IPS DF 4.7 (cell line): ENCODE data around the gene PAQR9.
"Not testable (repeated sequence)": the region's sequence is repeated elsewhere in the genome, so short reads cannot be mapped to it uniquely, and the experiment has no call there.

Source experiments
- DNase-seq: peaks from one replicate; pipeline ENCODE4 v3.0.0-alpha.2; 2013; ENCODE audit warnings: low spot score; ENCODE audit errors: extremely low read depth

PAQR9 gene, protein sequence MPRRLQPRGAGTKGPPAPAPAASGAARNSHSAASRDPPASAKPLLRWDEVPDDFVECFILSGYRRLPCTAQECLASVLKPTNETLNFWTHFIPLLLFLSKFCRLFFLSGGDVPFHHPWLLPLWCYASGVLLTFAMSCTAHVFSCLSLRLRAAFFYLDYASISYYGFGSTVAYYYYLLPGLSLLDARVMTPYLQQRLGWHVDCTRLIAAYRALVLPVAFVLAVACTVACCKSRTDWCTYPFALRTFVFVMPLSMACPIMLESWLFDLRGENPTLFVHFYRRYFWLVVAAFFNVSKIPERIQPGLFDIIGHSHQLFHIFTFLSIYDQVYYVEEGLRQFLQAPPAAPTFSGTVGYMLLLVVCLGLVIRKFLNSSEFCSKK

DNA sequence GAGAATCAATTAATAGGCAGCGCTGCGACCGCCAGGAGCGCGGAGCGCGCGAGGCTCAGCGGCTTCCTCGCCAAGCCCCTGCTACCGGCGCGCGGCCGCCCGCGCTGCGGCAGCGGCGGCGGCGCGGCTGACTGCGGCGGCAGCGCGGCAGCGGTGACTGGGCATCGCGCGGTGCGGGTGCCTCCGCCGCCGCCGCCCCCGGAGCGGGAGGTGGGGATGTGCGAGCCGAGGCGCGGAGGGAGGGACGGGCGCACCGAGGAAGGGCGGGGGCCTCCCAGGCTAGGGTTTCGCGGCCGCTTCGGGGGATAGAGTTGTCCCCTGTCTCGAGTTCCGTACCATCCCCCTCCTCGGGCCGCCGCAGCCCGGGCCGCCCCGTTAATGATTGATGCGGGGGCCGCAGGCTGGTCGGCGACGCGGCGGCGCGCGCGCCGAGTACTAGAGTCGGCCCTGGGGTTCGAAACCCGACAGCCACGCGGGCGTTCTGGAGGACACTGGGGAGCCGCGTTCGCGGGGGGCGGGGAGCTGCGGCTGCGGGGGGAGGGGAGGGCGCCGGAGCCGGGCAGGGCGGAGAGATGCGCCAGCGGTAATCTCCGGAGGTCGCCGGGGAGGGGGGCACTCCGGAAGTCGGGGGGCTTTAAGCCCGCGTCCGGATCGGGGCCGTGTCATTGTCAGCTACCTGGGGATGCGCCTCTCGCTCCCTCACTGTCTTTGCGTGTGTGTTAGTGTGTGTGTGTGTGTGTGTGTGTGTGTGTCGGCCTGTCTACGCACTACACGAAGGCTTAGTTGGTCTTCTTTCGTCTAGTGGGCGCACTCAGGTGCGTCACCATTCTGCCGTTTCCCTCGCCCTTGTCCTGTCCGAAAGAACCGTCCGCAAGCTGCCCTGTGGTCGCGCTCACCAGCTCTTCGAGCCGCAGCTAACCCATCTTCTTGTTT lies at the start of gene PAQR9:
Gene PAQR9 (minus strand): TSS at position 159 of the 933 bp plus-strand sequence. CDS start 338 bp downstream, outside the sequence.
- no peak for DNase-seq

DNA sequence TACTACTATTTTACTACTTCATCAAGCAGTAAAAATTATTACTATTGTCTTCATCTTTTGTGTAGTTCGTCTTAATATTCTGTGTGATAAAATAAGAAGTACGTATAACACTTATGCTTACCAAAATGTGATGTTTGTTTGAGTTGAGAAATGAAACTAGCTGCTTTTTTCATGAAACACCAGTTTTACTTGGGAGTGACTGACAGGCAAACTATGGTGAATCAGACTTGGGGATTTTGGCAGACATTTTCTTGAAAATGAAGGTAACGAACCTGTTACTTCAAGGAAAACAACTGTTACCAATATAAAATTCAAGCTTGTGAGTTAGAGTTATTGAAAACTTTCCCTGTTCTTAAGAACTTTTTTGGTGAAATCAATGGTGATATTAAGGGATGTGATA lies 48.2 kb upstream of the PAQR9 start:
- DNase-seq, result no peak

DNA sequence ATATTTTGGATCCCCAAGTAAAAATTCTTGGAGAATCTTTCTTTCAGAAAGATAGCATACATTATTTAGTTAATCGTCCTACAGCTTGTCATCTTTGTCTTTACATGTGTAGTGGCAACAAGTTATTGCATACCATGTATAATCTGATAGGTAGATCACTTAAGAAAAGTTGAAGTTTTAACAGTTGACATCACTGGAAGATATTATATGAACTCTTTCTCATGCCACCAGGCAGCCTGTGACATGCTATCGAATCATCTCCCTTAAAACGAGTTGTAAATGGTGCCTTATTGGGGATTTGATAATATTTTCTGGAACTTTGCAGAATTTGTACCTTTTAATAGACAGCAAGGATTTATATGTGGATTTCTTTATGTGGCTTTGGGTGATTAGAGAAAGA lies 46.5 kb upstream of the PAQR9 start:
- DNase-seq, result no peak

DNA sequence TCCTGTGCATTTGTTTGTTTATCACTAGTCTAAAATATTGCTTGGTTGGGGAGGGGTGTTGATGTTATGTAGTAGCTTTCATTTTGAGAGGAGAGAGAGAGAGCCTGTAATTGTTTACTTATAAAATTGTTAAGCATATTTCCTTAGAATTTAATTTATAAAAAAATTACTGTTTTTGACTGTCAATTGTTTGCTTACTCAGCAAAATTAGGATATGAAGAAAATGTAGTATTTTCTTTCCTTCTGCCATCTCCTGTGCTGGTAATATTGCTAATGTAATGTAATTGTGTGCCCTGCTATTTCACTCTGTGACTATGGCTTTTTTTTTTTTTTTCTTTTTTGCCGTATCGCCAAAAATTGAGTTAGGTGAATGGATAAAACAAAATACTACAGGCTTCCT lies 41.3 kb upstream of the PAQR9 start:
- no peak for DNase-seq

DNA sequence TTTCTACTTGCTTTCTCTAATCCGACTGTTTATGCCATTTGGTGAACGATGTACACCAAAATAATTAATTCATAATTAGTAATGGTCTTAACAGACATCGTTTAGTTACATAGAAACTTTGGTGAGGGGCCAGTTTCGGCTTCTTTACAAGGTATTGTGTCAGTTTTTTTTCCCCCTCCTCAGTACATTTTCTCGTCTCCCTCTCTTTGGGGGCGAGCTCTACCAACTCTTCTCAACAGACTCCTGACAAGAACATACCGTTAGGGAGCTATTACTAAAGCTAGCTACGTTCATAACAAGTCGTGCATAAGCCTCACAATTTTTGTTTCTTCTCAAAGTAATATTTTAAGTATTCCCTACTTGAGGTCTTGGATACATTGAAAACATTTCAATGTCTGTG lies 39.3 kb upstream of the PAQR9 start:
- DNase-seq, result no peak

DNA sequence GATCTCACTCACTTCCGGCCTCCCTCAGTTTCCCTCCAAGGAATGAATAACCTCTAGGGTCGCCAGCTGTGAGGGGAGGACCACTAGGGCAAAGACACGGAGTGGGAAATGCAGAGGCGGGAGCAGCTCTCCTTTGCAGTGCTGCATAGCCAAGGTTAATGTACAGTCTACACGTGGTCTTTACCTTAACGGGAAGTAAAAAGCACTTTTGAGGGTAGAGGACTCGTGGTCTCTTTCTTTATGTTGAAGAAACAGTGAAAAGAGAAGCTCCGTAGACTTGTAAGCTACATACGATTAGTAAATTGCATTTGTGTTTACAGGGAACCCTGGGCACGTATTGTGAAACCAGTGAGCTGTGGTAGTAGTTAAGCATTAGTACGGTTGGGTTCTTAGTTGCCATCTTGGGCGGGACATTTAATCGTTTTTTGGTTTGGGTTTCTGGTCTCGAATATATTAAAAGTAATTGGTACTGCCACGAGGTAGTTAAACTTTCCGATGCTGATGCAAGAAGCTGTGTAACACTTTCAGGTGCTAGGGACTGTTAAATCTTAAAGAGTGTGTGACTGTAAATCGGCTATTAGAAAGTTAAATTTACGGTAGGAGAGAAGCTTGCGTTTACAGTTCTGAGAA lies 38.7 kb upstream of the PAQR9 start:
- no peak for DNase-seq

DNA sequence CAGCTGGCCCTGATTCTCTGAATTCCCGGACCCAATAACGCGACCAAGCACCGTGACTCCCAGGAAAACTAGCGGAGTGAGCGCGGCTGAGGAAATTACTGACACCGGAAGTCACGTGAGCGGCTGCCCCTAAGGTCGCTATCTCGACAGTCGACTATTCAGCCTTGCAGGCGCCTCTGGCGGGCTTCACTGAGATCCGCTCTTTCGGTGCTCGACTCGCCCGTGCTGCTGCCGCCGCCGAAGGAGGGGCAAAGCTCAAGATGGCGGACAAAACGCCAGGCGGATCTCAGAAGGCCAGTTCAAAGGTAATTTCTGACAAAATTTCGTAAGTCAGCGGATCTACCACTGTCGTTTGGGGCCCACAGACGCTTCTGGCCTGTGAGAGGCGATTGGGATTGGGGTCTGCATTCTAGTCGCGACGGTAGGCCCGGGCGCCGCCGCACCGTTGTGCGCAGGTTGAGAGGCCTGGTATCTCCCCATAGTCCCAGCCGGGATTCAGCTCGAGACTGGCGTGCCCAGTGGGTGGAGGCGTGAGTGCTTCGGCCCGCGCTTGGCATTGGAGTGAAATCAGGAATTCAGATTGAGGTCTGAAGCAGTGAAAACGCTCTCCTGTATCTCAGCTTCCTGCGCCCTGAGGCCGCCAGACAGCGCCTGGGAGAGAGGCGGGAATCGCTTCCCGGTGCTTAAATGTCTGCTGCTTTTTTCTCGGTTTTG lies 38.1 kb upstream of the PAQR9 start, which contains the start of gene U2SURP:
Gene U2SURP (plus strand): TSS at position 202 of the 714 bp plus-strand sequence. CDS start 59 bp downstream, at position 261.
- peak; percentile 95 for DNase-seq

DNA sequence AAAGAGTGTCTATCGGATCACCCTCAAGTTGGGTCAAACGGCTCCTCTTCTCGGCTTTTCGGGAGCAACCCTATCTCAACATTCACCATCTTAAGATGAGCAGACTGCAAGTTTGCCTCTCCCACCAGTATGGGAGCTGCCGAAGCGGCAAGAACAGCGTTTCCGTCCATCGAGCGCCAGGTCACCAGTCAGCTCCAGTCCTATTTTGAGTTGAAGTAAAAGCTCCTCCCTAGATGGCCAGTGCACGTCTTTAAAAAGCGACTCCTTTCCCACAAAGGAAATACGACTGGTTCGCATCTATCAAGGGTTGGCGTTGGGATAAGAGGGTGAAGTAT lies 37.5 kb upstream of the PAQR9 start:
- no peak for DNase-seq

DNA sequence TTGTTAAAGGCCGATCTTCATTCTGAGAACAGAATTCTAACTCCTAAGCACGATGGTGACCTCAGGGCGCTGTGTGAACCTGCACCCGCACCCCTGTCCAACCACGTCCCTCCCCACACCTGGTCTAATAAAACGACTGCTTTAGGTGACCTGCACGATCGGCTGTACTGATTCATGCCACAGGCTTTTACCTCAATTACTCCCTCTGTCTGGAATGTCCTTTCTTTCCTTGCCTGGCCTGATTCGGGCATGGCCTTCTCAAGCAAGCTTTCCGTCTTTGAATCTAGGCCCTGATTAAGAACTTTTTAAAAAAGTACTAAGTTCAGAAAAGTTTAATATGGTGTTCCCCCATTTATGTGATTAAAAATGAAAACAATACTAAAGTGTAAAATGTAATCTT lies 37.1 kb upstream of the PAQR9 start:
- DNase-seq, result no peak

DNA sequence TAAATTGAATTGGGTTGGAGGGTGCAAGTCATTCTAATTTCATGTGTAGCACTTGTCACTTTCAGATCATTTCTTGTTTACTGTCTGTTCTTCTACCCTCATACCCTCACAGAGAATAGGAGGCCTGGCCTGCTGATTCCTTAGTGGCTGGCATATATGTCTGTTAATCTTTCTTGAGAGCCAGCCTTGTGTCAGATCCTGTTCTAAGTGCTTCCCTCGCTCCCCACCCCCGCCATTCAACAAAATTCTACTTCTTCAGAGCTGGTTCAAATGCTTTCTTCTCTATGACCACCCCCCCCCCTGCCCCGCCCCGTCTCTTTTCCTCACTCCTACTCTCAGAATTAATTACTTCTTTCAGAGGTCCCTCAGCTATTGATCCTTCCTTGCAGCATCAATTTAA lies 36.4 kb upstream of the PAQR9 start:
- no peak for DNase-seq

DNA sequence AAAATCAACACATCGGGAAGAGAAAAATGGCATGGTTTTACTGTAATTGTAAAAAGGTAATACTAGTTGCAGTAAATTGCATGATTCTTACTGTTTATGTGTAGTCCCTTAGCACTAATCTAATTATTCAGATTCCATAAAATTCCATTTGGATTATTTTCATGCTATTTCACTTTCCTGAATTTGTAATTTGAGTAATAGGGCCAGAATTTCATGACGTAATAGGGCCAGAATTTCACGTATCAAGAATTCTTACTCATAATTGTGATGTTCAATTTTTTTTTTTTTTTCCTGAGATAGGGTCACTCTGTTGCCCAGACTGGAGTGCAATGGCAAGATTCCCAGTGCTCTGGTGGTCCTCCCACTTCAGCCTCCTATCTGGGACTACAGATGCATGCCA lies 35.0 kb upstream of the PAQR9 start:
- DNase-seq, result no peak

DNA sequence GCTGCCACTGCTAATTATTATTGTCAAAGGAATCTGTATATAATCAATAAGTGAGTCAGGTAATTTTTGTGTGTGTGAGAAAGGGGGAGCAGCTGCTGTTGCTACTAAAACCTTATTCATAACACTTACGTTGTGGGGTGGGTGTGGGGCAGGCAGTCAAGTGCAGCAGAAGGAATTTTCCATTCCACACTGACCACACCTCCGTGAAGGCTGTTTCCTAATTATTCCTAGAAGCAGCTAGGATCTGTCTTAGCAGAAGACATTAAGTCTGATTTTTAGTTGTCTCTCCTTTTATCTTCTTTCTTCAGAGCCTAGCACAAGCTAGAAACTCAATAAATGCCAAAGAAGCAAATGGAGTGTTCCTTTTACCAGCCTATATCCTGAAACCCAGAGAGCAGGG lies 33.9 kb upstream of the PAQR9 start:
- DNase-seq, result no peak

DNA sequence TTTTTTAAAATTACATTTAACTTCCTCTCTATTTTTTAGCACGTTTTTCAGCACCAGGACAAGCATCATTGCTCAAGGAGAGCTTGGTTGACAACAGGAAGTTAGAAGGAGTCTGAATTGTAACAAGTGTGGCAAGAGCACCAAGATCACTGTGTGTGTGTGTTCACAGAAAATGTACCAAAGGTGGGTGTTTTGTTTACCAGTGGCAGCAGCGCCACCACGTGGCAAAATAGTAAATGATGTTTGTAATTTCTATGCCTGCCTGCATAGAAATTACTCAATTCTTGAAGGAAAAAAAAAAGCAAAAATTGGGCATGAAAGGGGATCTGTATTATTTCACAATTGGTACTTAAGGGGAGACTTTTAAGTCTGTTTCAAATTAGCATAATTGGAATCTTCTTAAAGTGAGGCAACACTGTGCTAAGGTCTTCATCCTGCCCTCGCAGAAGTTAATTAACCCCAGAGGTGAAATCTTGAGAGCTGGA lies 30.5 kb upstream of the PAQR9 start:
- no peak for DNase-seq

DNA sequence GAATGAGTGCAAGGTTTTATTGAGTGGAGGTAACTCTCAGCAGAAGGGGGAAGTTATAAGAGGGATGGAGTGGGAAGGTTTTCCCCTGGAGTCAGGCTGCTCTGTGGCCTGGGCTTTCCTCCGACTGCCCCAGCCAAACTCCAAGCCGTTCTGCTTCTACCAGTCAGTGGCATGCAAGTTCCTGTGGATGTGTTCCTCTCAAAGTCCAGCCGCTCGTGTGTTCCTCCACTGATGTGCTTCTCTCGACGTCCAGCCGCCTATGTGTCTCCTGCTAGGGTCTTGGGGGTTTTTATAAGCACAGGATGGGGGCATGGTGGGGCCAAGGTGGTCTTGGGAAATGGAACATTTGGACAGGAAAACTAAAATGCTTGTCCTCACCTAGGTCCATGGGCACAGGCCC lies 28.8 kb upstream of the PAQR9 start:
- no peak for DNase-seq

DNA sequence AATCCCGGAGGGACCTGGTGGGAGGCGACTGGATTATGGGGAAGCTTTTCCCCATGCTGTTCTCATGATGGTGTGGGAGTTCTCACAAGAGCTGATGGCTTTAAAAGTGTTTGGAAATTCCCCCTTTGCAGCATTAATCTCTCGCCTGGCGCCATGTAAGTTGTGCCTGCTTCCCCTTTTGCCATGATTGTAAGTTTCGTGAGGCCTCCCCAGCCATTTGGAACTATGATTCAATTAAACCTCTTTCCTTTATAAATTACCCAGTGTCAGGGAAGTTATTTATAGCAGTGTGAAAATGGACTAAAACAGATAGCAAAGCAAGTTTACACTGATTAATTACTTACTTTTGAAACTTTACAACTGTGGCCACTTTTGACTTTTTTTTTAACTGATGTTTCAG lies 27.2 kb upstream of the PAQR9 start:
- DNase-seq, result no peak

DNA sequence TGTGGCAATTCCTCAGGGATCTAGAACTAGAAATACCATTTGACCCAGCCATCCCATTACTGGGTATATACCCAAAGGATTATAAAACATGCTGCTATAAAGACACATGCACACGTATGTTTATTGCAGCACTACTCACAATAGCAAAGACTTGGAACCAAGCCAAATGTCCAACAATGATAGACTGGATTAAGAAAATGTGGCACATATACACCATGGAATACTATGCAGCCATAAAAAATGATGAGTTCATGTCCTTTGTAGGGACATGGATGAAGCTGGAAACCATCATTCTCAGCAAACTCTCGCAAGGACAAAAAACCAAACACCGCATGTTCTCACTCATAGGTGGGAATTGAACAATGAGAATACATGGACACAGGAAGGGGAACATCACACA lies 25.4 kb upstream of the PAQR9 start:
- DNase-seq, result not testable (repeated sequence)

DNA sequence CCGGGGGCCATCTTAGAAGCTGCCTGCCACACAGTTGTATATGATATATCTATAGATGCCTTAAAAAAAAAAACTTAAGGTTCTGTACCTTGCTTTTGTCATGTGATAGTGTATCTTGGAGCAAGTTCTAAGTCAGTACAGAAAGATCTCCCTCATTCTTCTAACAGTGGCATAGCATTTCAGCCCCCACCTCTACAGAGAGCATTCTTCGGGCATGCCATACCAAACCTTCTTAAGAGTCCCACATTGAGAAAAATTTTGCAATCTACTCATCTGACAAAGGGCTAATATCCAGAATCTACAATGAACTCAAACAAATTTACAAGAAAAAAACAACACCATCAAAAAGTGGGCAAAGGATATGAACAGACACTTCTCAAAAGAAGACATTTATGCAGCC lies 24.7 kb upstream of the PAQR9 start:
- DNase-seq, result not testable (repeated sequence)

DNA sequence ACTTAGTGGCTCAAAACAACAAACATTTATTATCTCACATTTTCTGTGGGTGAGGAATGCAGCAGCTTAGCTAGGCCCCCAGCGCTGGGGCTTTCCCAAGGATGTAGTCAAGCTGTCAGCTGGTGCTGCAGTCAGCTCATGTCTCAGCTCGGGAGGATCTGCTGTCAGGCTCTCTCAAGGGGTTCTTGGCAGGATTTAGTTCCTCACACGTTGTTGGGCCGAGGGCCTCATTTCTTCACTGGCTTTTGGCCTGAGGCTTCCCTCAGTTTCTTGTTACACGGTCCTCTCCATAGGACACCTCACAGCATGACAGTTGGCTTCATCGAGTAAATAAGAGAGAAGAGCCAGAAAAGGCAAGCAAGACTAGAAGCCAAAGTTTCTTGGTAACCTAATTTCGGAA lies 24.2 kb upstream of the PAQR9 start:
- DNase-seq, result no peak

DNA sequence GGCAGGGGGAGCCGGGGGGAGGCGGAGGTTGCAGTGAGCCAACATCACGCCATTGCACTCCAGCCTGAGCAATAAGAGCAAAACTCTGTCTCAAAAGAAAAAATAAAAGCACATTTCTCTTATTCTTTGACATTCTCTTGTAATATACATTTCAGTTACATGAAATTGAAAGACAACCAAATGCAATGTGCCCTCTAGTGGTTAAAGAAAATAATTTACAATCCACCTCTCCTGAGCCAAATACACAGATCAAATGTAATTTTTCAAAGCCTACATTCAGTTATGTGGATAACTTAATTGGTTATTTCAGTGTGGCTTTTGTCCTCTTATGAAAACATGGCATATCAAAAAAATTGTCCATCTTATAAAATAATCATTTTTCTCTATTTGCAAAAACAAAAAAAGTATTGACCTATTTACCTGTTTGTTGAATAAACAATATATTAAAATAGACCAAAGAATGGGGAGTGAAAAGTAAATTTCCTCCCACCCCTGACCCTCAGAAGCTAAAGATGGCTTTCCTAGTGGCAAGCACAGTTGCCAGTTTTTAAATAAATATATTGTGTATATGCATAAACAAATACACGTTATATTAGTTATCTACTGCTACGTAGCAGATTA lies 23.7 kb upstream of the PAQR9 start:
- DNase-seq, result no peak

DNA sequence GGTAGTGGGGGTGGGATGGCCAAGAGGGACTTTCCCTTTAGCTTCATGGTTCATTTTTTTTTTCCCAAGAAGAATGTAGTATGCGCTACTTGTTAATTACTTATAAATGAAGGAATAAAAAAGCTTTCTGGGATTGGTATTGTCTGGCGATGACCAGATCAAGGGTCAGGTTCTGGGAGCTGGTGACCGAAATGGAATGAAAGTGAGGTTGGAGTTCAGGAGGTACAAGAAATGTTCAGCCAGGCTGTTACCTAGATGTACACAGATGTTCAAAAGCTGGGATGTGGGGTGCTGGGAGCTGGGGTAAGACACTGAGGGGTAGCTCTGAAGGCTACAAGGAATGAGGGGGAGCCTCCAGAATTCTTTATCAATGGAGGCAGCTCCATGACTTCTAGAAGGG lies 20.8 kb upstream of the PAQR9 start:
- no peak for DNase-seq

DNA sequence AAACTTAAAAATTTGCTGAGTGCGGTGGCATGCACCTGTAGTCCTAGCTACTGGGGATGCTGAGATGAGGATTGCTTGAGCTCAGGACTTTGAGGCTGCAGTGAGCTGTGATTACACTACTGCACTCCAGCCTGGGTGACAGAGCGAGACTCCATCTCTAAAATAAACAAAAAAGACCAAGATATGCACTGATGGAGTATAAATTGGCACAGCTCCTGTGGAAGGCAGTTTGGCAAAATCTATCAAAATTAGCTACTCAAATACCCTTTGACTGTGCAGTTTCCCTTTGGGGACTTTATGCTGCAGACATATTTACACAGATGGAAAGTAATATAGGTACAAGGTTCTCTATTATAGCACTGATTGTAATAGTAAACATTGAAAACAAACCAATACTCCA lies 19.8 kb upstream of the PAQR9 start:
- DNase-seq, result no peak
